Effector memory CD4-positive, alpha-beta T cell (primary cell): ENCODE data around the gene OR52E2.

Experiments
- DNase-seq, 3 donors: peaks; one replicate each; pipeline ENCODE4 v3.0.0-alpha.2; 2020
- H3K27ac ChIP-seq: 2 replicates; pipeline ENCODE4 v1.7.0; 2013; ENCODE audit warnings: mild to moderate bottlenecking, low read length, moderate library complexity; ENCODE audit not compliant: insufficient read depth, poor library complexity, severe bottlenecking
- H3K27me3 ChIP-seq: replicated peaks from 2 replicates; pipeline ENCODE4 v1.7.0; 2013; ENCODE audit warnings: mild to moderate bottlenecking, low read length; ENCODE audit not compliant: insufficient read depth, control insufficient read depth, poor library complexity, severe bottlenecking
- H3K36me3 ChIP-seq: 2 replicates; pipeline ENCODE4 v1.7.0; 2013; ENCODE audit warnings: mild to moderate bottlenecking, low read length, moderate library complexity; ENCODE audit not compliant: control insufficient read depth, insufficient read depth
- H3K4me1 ChIP-seq: 2 replicates; pipeline ENCODE4 v1.7.0; 2013; ENCODE audit warnings: low read length, mild to moderate bottlenecking; ENCODE audit not compliant: control insufficient read depth, insufficient read depth, poor library complexity, severe bottlenecking
- H3K4me3 ChIP-seq: 2 replicates; pipeline ENCODE4 v1.7.0; 2013; ENCODE audit warnings: low read length, low read depth, mild to moderate bottlenecking; ENCODE audit not compliant: insufficient read depth, poor library complexity, severe bottlenecking
- H3K9me3 ChIP-seq: 2 replicates; pipeline ENCODE4 v1.7.0; 2013; ENCODE audit warnings: mild to moderate bottlenecking, low read length, moderate library complexity; ENCODE audit not compliant: control insufficient read depth
- total RNA-seq, 3 donors: gene quantifications; one replicate each; lab custom pipeline; 2026; lab: John Stamatoyannopoulos, UW

The OR52E2 gene
- 0 reads per million in 3 donors for total RNA-seq

GRCh38 chr11:5059391-5059790, at the start of gene OR52E2:
Gene OR52E2, minus strand, starts transcription at chr11:5059627. Its CDS starts 0 bp downstream, at chr11:5059627.
- DNase-seq, result no peak
- H3K27me3 ChIP-seq, result no peaks in the 10 kb centered on the region
- no peaks in the 10 kb centered on the region for H3K36me3 ChIP-seq
- H3K4me1 ChIP-seq, result no peaks in the 10 kb centered on the region
- no peak within 1 kb of the TSS for H3K4me3 ChIP-seq
- H3K27ac ChIP-seq, result no peak within 1 kb of the TSS
- no peaks in the 10 kb centered on the region for H3K9me3 ChIP-seq

GRCh38 chr11:5107285-5107684, 47.9 kb upstream of the OR52E2 start:
- Histone ChIP-seq H3K4me3 (no peak overlapping the region), H3K36me3 (no peaks in the 10 kb centered on the region), H3K27ac (no peak overlapping the region), H3K27me3 (no peaks in the 10 kb centered on the region), H3K9me3 (no peaks in the 10 kb centered on the region), H3K4me1 (no peaks in the 10 kb centered on the region)
- no peak for DNase-seq

- Histone ChIP-seq H3K27me3 (no peaks in the 10 kb centered on the region), H3K9me3 (no peaks in the 10 kb centered on the region), H3K36me3 (no peaks in the 10 kb centered on the region), H3K4me1 (no peaks in the 10 kb centered on the region), H3K4me3 (no peak overlapping the region), H3K27ac (no peak overlapping the region)
- DNase-seq, result no peak
Observed at GRCh38 chr11:5103066-5103465, 43.6 kb upstream of the OR52E2 start.

- Histone ChIP-seq H3K27me3 (no peaks in the 10 kb centered on the region), H3K4me3 (no peak overlapping the region), H3K4me1 (no peaks in the 10 kb centered on the region), H3K9me3 (no peaks in the 10 kb centered on the region), H3K36me3 (no peaks in the 10 kb centered on the region), H3K27ac (no peak overlapping the region)
- DNase-seq, result no peak
Observed at GRCh38 chr11:5102246-5102645, 42.8 kb upstream of the OR52E2 start.

- H3K4me3 ChIP-seq, result no peak overlapping the region
- no peaks in the 10 kb centered on the region for H3K36me3 ChIP-seq
- H3K4me1 ChIP-seq, result no peaks in the 10 kb centered on the region
Observed at GRCh38 chr11:5096011-5096410, 36.6 kb upstream of the OR52E2 start.

GRCh38 chr11:5092821-5093585, 33.6 kb upstream of the OR52E2 start:
- DNase-seq, result no peak
- no peaks in the 10 kb centered on the region for H3K4me1 ChIP-seq
- no peaks in the 10 kb centered on the region for H3K36me3 ChIP-seq
- H3K27ac ChIP-seq, result no peak overlapping the region
- H3K4me3 ChIP-seq, result no peak overlapping the region
- H3K9me3 ChIP-seq, result no peaks in the 10 kb centered on the region
- no peaks in the 10 kb centered on the region for H3K27me3 ChIP-seq

More at GRCh38 chr11:5096011-5096410, 36.6 kb upstream of the OR52E2 start:
- H3K27ac ChIP-seq, result no peak overlapping the region
- no peaks in the 10 kb centered on the region for H3K27me3 ChIP-seq
- no peak for DNase-seq
- no peaks in the 10 kb centered on the region for H3K9me3 ChIP-seq

- DNase-seq, result no peak
- no peaks in the 10 kb centered on the region for H3K4me1 ChIP-seq
- H3K27me3 ChIP-seq, result no peaks in the 10 kb centered on the region
- no peak overlapping the region for H3K27ac ChIP-seq
- H3K9me3 ChIP-seq, result no peaks in the 10 kb centered on the region
- no peaks in the 10 kb centered on the region for H3K36me3 ChIP-seq
- H3K4me3 ChIP-seq, result no peak overlapping the region
Observed at GRCh38 chr11:5090668-5091067, 31.2 kb upstream of the OR52E2 start.

- Histone ChIP-seq H3K27me3 (no peaks in the 10 kb centered on the region), H3K36me3 (no peaks in the 10 kb centered on the region), H3K27ac (no peak overlapping the region), H3K4me3 (no peak overlapping the region), H3K4me1 (no peaks in the 10 kb centered on the region), H3K9me3 (no peaks in the 10 kb centered on the region)
- no peak for DNase-seq
Observed at GRCh38 chr11:5088556-5088955, 29.1 kb upstream of the OR52E2 start.

GRCh38 chr11:5083602-5084001, 24.2 kb upstream of the OR52E2 start:
- H3K36me3 ChIP-seq, result no peaks in the 10 kb centered on the region
- DNase-seq, result no peak
- H3K4me3 ChIP-seq, result no peak overlapping the region
- no peaks in the 10 kb centered on the region for H3K9me3 ChIP-seq
- H3K4me1 ChIP-seq, result no peaks in the 10 kb centered on the region
- H3K27me3 ChIP-seq, result no peaks in the 10 kb centered on the region
- no peak overlapping the region for H3K27ac ChIP-seq

- no peak for DNase-seq
- no peak overlapping the region for H3K4me3 ChIP-seq
- H3K4me1 ChIP-seq, result no peaks in the 10 kb centered on the region
- H3K36me3 ChIP-seq, result no peaks in the 10 kb centered on the region
- no peaks in the 10 kb centered on the region for H3K9me3 ChIP-seq
- no peaks in the 10 kb centered on the region for H3K27me3 ChIP-seq
- H3K27ac ChIP-seq, result no peak overlapping the region
Observed at GRCh38 chr11:5081405-5081804, 22.0 kb upstream of the OR52E2 start.
